Fibroblast of skin of scalp (primary cell): ENCODE data around the gene LIN7C.
"Not testable (repeated sequence)": the region's sequence is repeated elsewhere in the genome, so short reads cannot be mapped to it uniquely, and the experiment has no call there.

Experiments used
- DNase-seq: peaks from one replicate; pipeline ENCODE4 v3.0.0-alpha.2; 2013

LIN7C gene

GRCh38 chr11:27468995-27469695 lies 37.4 kb downstream of the LIN7C start:
- DNase-seq = no peak

GRCh38 chr11:27468209-27468994 lies 38.2 kb downstream of the LIN7C start:
- peak; percentile 57 for DNase-seq

- DNase-seq = no peak
Measured at GRCh38 chr11:27467181-27467913, 39.2 kb downstream of the LIN7C start.

- no peak for DNase-seq
Measured at GRCh38 chr11:27466363-27466762, 40.2 kb downstream of the LIN7C start.

- no peak for DNase-seq
Measured at GRCh38 chr11:27465629-27466028, 40.9 kb downstream of the LIN7C start.

GRCh38 chr11:27464909-27465308 lies 41.7 kb downstream of the LIN7C start:
- DNase-seq = no peak

- DNase-seq = no peak
Measured at GRCh38 chr11:27464289-27464696, 42.3 kb downstream of the LIN7C start.

GRCh38 chr11:27462543-27462942 lies 44.0 kb downstream of the LIN7C start:
- no peak for DNase-seq

GRCh38 chr11:27460158-27460978 lies 46.2 kb downstream of the LIN7C start:
- peak; percentile 73 for DNase-seq

GRCh38 chr11:27459191-27459590 lies 47.4 kb downstream of the LIN7C start:
- DNase-seq = peak; percentile 36

GRCh38 chr11:27458182-27458581 lies 48.4 kb downstream of the LIN7C start:
- DNase-seq = no peak

- DNase-seq = no peak
Measured at GRCh38 chr11:27456795-27457329, 49.7 kb downstream of the LIN7C start.

GRCh38 chr11:27456140-27456794 lies 50.3 kb downstream of the LIN7C start:
- peak; percentile 82 for DNase-seq

- DNase-seq = no peak
Measured at GRCh38 chr11:27455667-27456066, 50.9 kb downstream of the LIN7C start.

- no peak for DNase-seq
Measured at GRCh38 chr11:27453701-27454100, 52.9 kb downstream of the LIN7C start.

GRCh38 chr11:27452147-27452546 lies 54.4 kb downstream of the LIN7C start:
- DNase-seq = no peak

GRCh38 chr11:27451244-27451965 lies 55.2 kb downstream of the LIN7C start:
- DNase-seq = no peak

GRCh38 chr11:27448184-27448540 lies 58.4 kb downstream of the LIN7C start:
- DNase-seq = not testable (repeated sequence)

- DNase-seq = peak; percentile 84
Measured at GRCh38 chr11:27447288-27448183, 59.0 kb downstream of the LIN7C start.

GRCh38 chr11:27445625-27446024 lies 60.9 kb downstream of the LIN7C start:
- no peak for DNase-seq
